Panc1 (cell line): ENCODE measurements around the gene BBS9. TPM values are rescaled to one million over a fixed set of nuclear protein-coding genes. Genes with fewer than 3 reads are reported as not detected.

Experiments used
- ATAC-seq: fragments of 200-7000 bp; cut with Tn5 transposase; 2 replicates; pipeline ENCODE4 v1.9.1; 2020; ENCODE audit warnings: mild to moderate bottlenecking, moderate library complexity
- BruUV-seq: library from RNA; stranded (reverse); fragments of 400-500 nt; replicated peaks from 2 replicates; lab custom pipeline; 2021; lab: Mats Ljungman, UMichigan
- CTCF ChIA-PET: fragments of 300-600 bp; sonication (Branson Sonifier 250); formaldehyde crosslinking; loops from one replicate; lab custom pipeline; 2022; ENCODE audit warnings: antibody characterized with exemption; lab: Charles Lee
- POLR2A ChIA-PET: fragments of 300-600 bp; sonication (Branson Sonifier 250); formaldehyde crosslinking; loops from one replicate; lab custom pipeline; 2022; ENCODE audit warnings: antibody characterized with exemption; lab: Charles Lee
- DNase-seq: peaks from one replicate; pipeline ENCODE4 v3.0.0-alpha.2; 2010; ENCODE audit warnings: low read depth, low spot score
- H3K27ac ChIP-seq: 2 replicates; pipeline ENCODE4 v1.5.1; 2011; ENCODE audit warnings: mild to moderate bottlenecking, low read length, inconsistent platforms
- H3K27me3 ChIP-seq: fragments of 200-500 bp; sonication (Bioruptor generic); 2 replicates; pipeline ENCODE4 v1.6.0; 2014; ENCODE audit warnings: low read length, inconsistent platforms; ENCODE audit not compliant: control insufficient read depth, insufficient read depth
- H3K36me3 ChIP-seq: fragments of 200-500 bp; sonication (Bioruptor generic); 2 replicates; pipeline ENCODE4 v1.5.1; 2014; ENCODE audit warnings: inconsistent platforms, mild to moderate bottlenecking, low read length, moderate library complexity; ENCODE audit not compliant: control insufficient read depth, insufficient read depth
- H3K4me1 ChIP-seq: 2 replicates; pipeline ENCODE4 v1.5.1; 2011; ENCODE audit warnings: inconsistent platforms, mild to moderate bottlenecking, low read length, moderate library complexity; ENCODE audit not compliant: control insufficient read depth, insufficient read depth
- H3K4me3 ChIP-seq, 2 experiments: 2 replicates each; pipeline ENCODE4 v1.5.1; 2011 to 2012; ENCODE audit warnings: low read depth in 2 of 2, low read length in 2 of 2, mild to moderate bottlenecking in 2 of 2, inconsistent platforms in 1 of 2, moderate library complexity in 1 of 2
- H3K9me3 ChIP-seq: fragments of 200-500 bp; sonication (Bioruptor generic); 2 replicates; pipeline ENCODE4 v1.5.1; 2014; ENCODE audit warnings: low read depth, mild to moderate bottlenecking, inconsistent platforms, low read length, moderate library complexity; ENCODE audit not compliant: control insufficient read depth, insufficient read depth
- POLR2AphosphoS5 ChIP-seq: IDR thresholded peaks from 2 replicates; pipeline ENCODE4 v1.6.1; 2012; ENCODE audit warnings: mild to moderate bottlenecking, low read depth, low read length, moderate library complexity
- SIN3A ChIP-seq: IDR thresholded peaks from 2 replicates; pipeline ENCODE4 v1.6.1; 2012; ENCODE audit warnings: low read depth, mild to moderate bottlenecking, low read length, moderate library complexity, borderline replicate concordance; ENCODE audit not compliant: insufficient read depth
- TCF7L2 ChIP-seq: IDR thresholded peaks from 2 replicates; pipeline ENCODE4 v1.6.1; 2011; ENCODE audit warnings: mild to moderate bottlenecking, low read depth, low read length, inconsistent platforms
- in situ Hi-C: cut with HindIII; loops from 2 replicates; pipeline ENCODE4 v1.10.0; 2016; ENCODE audit warnings: low sequenced_read_pairs, low pct_unique_long_range_greater_than_20kb
- intact Hi-C: fragments of 100-400 bp; cut with micrococcal nuclease; formaldehyde crosslinking; loops from one replicate; pipeline ENCODE4 v1.10.0; 2022; ENCODE audit not compliant: unreplicated experiment
- total RNA-seq: library from RNA; stranded (reverse); gene quantifications from one replicate; pipeline ENCODE4 v1.2.1, GENCODE V29; 2021; ENCODE audit not compliant: unreplicated experiment
- TF ChIP-seq, protein P1 (sequence below), 2 experiments: IDR thresholded peaks; 2 replicates each; pipeline ENCODE4 v1.6.1; 2011 to 2012; ENCODE audit warnings: low read depth in 2 of 2, control low read depth in 1 of 2, low read length in 1 of 2, mild to moderate bottlenecking in 1 of 2, moderate library complexity in 1 of 2; ENCODE audit not compliant: insufficient read depth in 1 of 2
- TF ChIP-seq, protein P2 (sequence below): fragments of 450-650 bp; IDR thresholded peaks from 2 replicates; pipeline ENCODE4 v1.5.1; 2017; ENCODE audit warnings: mild to moderate bottlenecking

Gene BBS9
- total RNA-seq, 1 experiment from 2014 or later: 6.9 TPM

DNA sequence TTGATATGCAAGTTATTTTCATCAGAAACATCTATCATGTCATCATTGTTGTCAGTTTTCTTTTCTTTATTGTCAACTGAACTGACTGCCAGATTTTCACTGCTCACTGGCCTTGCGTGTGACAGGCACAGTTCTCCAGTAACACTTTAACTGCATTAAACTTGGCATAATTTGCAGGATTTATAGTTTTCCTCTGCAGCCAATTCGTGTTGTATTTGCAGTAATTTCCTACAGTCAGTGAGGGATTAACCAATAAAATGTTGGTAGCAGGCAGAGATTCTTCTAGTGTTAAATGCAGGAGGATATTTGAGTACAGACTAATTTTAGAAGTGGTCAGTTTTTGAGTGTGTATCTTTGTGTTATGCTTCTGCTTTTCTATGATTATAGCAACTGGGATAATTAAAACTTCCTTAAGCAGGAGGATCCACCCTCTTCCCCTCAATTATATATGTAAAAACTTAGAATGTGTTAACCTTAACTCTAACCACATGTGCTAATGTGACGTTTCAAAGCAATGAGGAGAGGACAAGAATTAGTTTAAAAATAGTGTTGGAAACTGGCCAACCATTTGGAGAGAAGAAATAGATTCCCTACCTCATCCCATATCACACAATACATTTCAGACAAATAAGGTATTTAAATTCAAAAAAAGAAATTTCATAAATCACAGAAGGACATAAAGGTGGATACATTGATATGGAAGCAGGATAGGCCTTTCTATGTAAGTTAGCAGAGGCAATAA is 410.5 kb downstream of the BBS9 start:
- H3K27me3 ChIP-seq: no peaks in the 10 kb centered on the region
- no peaks in the 10 kb centered on the region for H3K9me3 ChIP-seq
- H3K36me3 ChIP-seq: no peaks in the 10 kb centered on the region
- intact Hi-C loops (no loop called here), in situ Hi-C loops (no loop called here)
- ChIA-PET POLR2A (no interaction called here), CTCF (no interaction called here)
- ATAC-seq (no peak), DNase-seq (no peak)
- TF ChIP-seq TCF7L2 (no peak), SIN3A (no peak), POLR2AphosphoS5 (no peak)
- TF ChIP-seq, protein P1, sequence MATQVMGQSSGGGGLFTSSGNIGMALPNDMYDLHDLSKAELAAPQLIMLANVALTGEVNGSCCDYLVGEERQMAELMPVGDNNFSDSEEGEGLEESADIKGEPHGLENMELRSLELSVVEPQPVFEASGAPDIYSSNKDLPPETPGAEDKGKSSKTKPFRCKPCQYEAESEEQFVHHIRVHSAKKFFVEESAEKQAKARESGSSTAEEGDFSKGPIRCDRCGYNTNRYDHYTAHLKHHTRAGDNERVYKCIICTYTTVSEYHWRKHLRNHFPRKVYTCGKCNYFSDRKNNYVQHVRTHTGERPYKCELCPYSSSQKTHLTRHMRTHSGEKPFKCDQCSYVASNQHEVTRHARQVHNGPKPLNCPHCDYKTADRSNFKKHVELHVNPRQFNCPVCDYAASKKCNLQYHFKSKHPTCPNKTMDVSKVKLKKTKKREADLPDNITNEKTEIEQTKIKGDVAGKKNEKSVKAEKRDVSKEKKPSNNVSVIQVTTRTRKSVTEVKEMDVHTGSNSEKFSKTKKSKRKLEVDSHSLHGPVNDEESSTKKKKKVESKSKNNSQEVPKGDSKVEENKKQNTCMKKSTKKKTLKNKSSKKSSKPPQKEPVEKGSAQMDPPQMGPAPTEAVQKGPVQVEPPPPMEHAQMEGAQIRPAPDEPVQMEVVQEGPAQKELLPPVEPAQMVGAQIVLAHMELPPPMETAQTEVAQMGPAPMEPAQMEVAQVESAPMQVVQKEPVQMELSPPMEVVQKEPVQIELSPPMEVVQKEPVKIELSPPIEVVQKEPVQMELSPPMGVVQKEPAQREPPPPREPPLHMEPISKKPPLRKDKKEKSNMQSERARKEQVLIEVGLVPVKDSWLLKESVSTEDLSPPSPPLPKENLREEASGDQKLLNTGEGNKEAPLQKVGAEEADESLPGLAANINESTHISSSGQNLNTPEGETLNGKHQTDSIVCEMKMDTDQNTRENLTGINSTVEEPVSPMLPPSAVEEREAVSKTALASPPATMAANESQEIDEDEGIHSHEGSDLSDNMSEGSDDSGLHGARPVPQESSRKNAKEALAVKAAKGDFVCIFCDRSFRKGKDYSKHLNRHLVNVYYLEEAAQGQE (IDR thresholded peaks at IDR 0.05; ENCODE audit: insufficient read depth in 1 of 2, low read depth in 2 of 2, low read length in 1 of 2): no peak
- TF ChIP-seq, protein P2, sequence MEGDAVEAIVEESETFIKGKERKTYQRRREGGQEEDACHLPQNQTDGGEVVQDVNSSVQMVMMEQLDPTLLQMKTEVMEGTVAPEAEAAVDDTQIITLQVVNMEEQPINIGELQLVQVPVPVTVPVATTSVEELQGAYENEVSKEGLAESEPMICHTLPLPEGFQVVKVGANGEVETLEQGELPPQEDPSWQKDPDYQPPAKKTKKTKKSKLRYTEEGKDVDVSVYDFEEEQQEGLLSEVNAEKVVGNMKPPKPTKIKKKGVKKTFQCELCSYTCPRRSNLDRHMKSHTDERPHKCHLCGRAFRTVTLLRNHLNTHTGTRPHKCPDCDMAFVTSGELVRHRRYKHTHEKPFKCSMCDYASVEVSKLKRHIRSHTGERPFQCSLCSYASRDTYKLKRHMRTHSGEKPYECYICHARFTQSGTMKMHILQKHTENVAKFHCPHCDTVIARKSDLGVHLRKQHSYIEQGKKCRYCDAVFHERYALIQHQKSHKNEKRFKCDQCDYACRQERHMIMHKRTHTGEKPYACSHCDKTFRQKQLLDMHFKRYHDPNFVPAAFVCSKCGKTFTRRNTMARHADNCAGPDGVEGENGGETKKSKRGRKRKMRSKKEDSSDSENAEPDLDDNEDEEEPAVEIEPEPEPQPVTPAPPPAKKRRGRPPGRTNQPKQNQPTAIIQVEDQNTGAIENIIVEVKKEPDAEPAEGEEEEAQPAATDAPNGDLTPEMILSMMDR: no peak
- BruUV-seq: no TSS peak
- no peak overlapping the region for H3K27ac ChIP-seq
- no peaks in the 10 kb centered on the region for H3K4me1 ChIP-seq
- H3K4me3 ChIP-seq: no peak overlapping the region

DNA sequence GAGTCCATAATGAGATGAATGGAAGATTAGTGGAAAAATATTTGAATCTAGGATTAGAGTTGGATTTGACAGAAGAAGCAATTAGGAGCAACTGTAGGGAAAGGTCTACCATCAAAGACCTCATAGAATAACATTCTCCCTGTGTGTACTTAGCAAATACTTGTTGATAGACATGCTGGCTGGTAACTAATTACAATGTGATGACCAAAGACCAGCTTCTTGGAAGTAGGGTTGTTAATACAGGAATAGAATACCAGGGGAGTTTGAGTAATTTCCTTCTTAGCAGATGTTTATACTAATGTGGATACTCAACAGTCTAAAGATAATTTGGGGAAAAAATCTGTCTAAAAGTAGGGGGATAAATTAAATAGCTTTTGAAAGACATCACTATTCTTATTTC is 418.5 kb downstream of the BBS9 start:
- CTCF ChIA-PET: no interaction called here
- POLR2A ChIA-PET: no interaction called here
- no peaks in the 10 kb centered on the region for H3K36me3 ChIP-seq
- no peaks in the 10 kb centered on the region for H3K4me1 ChIP-seq
- no TSS peak for BruUV-seq
- H3K9me3 ChIP-seq: no peaks in the 10 kb centered on the region
- H3K27ac ChIP-seq: no peak overlapping the region
- no peaks in the 10 kb centered on the region for H3K27me3 ChIP-seq
- in situ Hi-C loops (no loop called here), intact Hi-C loops (no loop called here)
- DNase-seq (no peak), ATAC-seq (no peak)
- no peak overlapping the region for H3K4me3 ChIP-seq
- TF ChIP-seq, protein P1 (IDR thresholded peaks at IDR 0.05; ENCODE audit: insufficient read depth in 1 of 2, low read depth in 2 of 2, low read length in 1 of 2): no peak
- TF ChIP-seq SIN3A: no peak
- TF ChIP-seq POLR2AphosphoS5: no peak
- TF ChIP-seq, protein P2: no peak
- TF ChIP-seq TCF7L2: no peak
